Medulla oblongata (tissue), 1 donor: Measurements from ENCODE around the gene DTNB.
A peak's percentile ranks its signal among the peaks of the same experiment; 100 is the strongest.
"Not testable (repeated sequence)": the region's sequence is repeated elsewhere in the genome, so short reads cannot be mapped to it uniquely, and the experiment has no call there.

Experiments used
- DNase-seq: peaks from one replicate; pipeline ENCODE4 v3.0.0-alpha.2; 2015; ENCODE audit errors: extremely low spot score

DTNB gene

GRCh38 chr2:25418944-25419677 is 254.3 kb downstream of the DTNB start:
- DNase-seq = no peak

- no peak for DNase-seq
These were observed 255.5 kb downstream of the DTNB start for GRCh38 chr2:25417715-25418369.

GRCh38 chr2:25416674-25417073 is 256.7 kb downstream of the DTNB start:
- no peak for DNase-seq

GRCh38 chr2:25414781-25415180 is 258.6 kb downstream of the DTNB start:
- DNase-seq = no peak

- not testable (repeated sequence) for DNase-seq
These were observed 260.0 kb downstream of the DTNB start for GRCh38 chr2:25413409-25413808.

GRCh38 chr2:25411753-25412152 is 261.6 kb downstream of the DTNB start:
- DNase-seq = no peak

GRCh38 chr2:25411281-25411680 is 262.1 kb downstream of the DTNB start:
- no peak for DNase-seq

GRCh38 chr2:25410370-25410769 is 263.0 kb downstream of the DTNB start:
- no peak for DNase-seq

GRCh38 chr2:25409468-25409867 is 263.9 kb downstream of the DTNB start:
- DNase-seq = peak; percentile 17

- DNase-seq = no peak
These were observed 264.3 kb downstream of the DTNB start for GRCh38 chr2:25409044-25409443.

- DNase-seq = no peak
These were observed 267.6 kb downstream of the DTNB start for GRCh38 chr2:25405611-25406295.

- not testable (repeated sequence) for DNase-seq
These were observed 270.1 kb downstream of the DTNB start for GRCh38 chr2:25403120-25403760.

GRCh38 chr2:25402477-25402876 is 270.9 kb downstream of the DTNB start:
- DNase-seq = no peak

GRCh38 chr2:25401307-25402026 is 271.9 kb downstream of the DTNB start:
- DNase-seq = peak; percentile 16

GRCh38 chr2:25400576-25401216 is 272.7 kb downstream of the DTNB start:
- no peak for DNase-seq

GRCh38 chr2:25400169-25400568 is 273.2 kb downstream of the DTNB start:
- no peak for DNase-seq

- no peak for DNase-seq
These were observed 274.8 kb downstream of the DTNB start for GRCh38 chr2:25398534-25398933.

GRCh38 chr2:25397777-25398176 is 275.6 kb downstream of the DTNB start:
- DNase-seq = no peak

GRCh38 chr2:25389161-25389560 is 284.2 kb downstream of the DTNB start:
- no peak for DNase-seq

GRCh38 chr2:25388491-25388890 is 284.9 kb downstream of the DTNB start:
- no peak for DNase-seq

- no peak for DNase-seq
These were observed 285.4 kb downstream of the DTNB start for GRCh38 chr2:25387876-25388449.
